ENCODE results near the gene TRHDE.

Gene TRHDE

GRCh38 chr12:72246370-72246769, 25.8 kb upstream of the TRHDE start:
- Histone ChIP-seq H3K27me3 (ENCODE audit: insufficient read depth, low read depth) (no peaks in the 10 kb centered on the region), H3K4me2 (no peak overlapping the region), H3K4me1 (ENCODE audit: low read depth, poor library complexity, severe bottlenecking) (no peaks in the 10 kb centered on the region), H3K9ac (no peak overlapping the region), H4K20me1 (ENCODE audit: insufficient read depth) (no peaks in the 10 kb centered on the region), H3K27ac (no peak overlapping the region), H3K79me2 (ENCODE audit: insufficient read depth, low read depth) (no peaks in the 10 kb centered on the region), H3K4me3 (IDR thresholded peaks at IDR 0.05; ENCODE audit: insufficient read depth, low read depth, low read length) (no peak overlapping the region), H3K36me3 (ENCODE audit: insufficient read depth) (no peaks in the 10 kb centered on the region), H2AFZ (ENCODE audit: low read depth) (no peak overlapping the region)
- TF ChIP-seq, protein P1, sequence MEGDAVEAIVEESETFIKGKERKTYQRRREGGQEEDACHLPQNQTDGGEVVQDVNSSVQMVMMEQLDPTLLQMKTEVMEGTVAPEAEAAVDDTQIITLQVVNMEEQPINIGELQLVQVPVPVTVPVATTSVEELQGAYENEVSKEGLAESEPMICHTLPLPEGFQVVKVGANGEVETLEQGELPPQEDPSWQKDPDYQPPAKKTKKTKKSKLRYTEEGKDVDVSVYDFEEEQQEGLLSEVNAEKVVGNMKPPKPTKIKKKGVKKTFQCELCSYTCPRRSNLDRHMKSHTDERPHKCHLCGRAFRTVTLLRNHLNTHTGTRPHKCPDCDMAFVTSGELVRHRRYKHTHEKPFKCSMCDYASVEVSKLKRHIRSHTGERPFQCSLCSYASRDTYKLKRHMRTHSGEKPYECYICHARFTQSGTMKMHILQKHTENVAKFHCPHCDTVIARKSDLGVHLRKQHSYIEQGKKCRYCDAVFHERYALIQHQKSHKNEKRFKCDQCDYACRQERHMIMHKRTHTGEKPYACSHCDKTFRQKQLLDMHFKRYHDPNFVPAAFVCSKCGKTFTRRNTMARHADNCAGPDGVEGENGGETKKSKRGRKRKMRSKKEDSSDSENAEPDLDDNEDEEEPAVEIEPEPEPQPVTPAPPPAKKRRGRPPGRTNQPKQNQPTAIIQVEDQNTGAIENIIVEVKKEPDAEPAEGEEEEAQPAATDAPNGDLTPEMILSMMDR (conservative IDR thresholded peaks at IDR 0.05; ENCODE audit: low read depth, low read length): no peak

- H4K20me1 ChIP-seq (ENCODE audit: insufficient read depth): no peaks in the 10 kb centered on the region
- TF ChIP-seq, protein P1 (conservative IDR thresholded peaks at IDR 0.05; ENCODE audit: low read depth, low read length): no peak
- no peaks in the 10 kb centered on the region for H3K79me2 ChIP-seq (ENCODE audit: insufficient read depth, low read depth)
- H3K36me3 ChIP-seq (ENCODE audit: insufficient read depth): no peaks in the 10 kb centered on the region
- no peak overlapping the region for H3K4me2 ChIP-seq
- H3K27me3 ChIP-seq (ENCODE audit: insufficient read depth, low read depth): no peaks in the 10 kb centered on the region
- no peak overlapping the region for H3K27ac ChIP-seq
- no peak overlapping the region for H3K9ac ChIP-seq
- H2AFZ ChIP-seq (ENCODE audit: low read depth): no peak overlapping the region
- H3K4me3 ChIP-seq (IDR thresholded peaks at IDR 0.05; ENCODE audit: insufficient read depth, low read depth, low read length): no peak overlapping the region
- H3K4me1 ChIP-seq (ENCODE audit: low read depth, poor library complexity, severe bottlenecking): no peaks in the 10 kb centered on the region
Observed at GRCh38 chr12:72250346-72250745, 21.8 kb upstream of the TRHDE start.

DNA sequence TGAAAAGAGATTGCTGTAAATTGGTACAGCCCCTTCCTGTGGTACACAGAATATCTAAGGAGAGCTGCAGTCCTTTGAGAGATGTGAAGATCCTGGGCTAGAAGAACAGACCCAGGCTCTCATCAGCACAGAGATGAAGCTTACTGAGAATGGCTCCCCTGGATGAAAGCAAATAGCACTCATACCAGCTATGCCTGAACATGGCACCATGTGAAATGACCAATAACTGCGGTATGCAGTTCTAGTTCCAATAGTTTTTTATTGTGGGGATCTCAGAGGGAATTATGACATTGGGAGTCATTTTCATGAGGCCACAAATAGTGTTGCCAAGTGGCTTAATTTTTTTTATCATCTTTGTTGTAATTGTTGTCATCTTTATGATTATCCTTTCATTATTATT, 15.4 kb upstream of the TRHDE start:
- Histone ChIP-seq H2AFZ (ENCODE audit: low read depth) (no peak overlapping the region), H4K20me1 (ENCODE audit: insufficient read depth) (no peaks in the 10 kb centered on the region), H3K9ac (no peak overlapping the region), H3K27ac (no peak overlapping the region), H3K4me2 (no peak overlapping the region), H3K4me3 (IDR thresholded peaks at IDR 0.05; ENCODE audit: insufficient read depth, low read depth, low read length) (no peak overlapping the region), H3K79me2 (ENCODE audit: insufficient read depth, low read depth) (no peaks in the 10 kb centered on the region), H3K36me3 (ENCODE audit: insufficient read depth) (no peaks in the 10 kb centered on the region), H3K27me3 (ENCODE audit: insufficient read depth, low read depth) (no peaks in the 10 kb centered on the region), H3K4me1 (ENCODE audit: low read depth, poor library complexity, severe bottlenecking) (no peaks in the 10 kb centered on the region)
- TF ChIP-seq, protein P1 (conservative IDR thresholded peaks at IDR 0.05; ENCODE audit: low read depth, low read length): no peak

GRCh38 chr12:72261885-72262284, 10.3 kb upstream of the TRHDE start:
- Histone ChIP-seq H2AFZ (ENCODE audit: low read depth) (no peak overlapping the region), H3K27me3 (ENCODE audit: insufficient read depth, low read depth) (no peaks in the 10 kb centered on the region), H3K79me2 (ENCODE audit: insufficient read depth, low read depth) (no peaks in the 10 kb centered on the region), H3K4me2 (no peak overlapping the region), H3K4me3 (IDR thresholded peaks at IDR 0.05; ENCODE audit: insufficient read depth, low read depth, low read length) (no peak overlapping the region), H3K27ac (no peak overlapping the region), H3K36me3 (ENCODE audit: insufficient read depth) (no peaks in the 10 kb centered on the region), H4K20me1 (ENCODE audit: insufficient read depth) (no peaks in the 10 kb centered on the region), H3K9ac (no peak overlapping the region), H3K4me1 (ENCODE audit: low read depth, poor library complexity, severe bottlenecking) (no peaks in the 10 kb centered on the region)
- TF ChIP-seq, protein P1 (conservative IDR thresholded peaks at IDR 0.05; ENCODE audit: low read depth, low read length): no peak
